SU-DHL-6 (cell line): ENCODE measurements around the gene PRDM7.

ENCODE experiments used
- CTCF ChIP-seq: fragments of 200-600 bp; sonication (generic); IDR thresholded peaks from one replicate; pipeline ENCODE4 v1.5.1; 2017; ENCODE audit warnings: antibody characterized with exemption, mild to moderate bottlenecking, low read length, moderate library complexity; ENCODE audit not compliant: insufficient read depth, poor library complexity, severe bottlenecking
- EZH2phosphoT487 ChIP-seq: fragments of 200-600 bp; sonication (generic), shearing (Covaris generic); conservative IDR thresholded peaks from 2 replicates; pipeline ENCODE4 v1.6.1; 2018; ENCODE audit warnings: mild to moderate bottlenecking, antibody characterized with exemption, low read length, moderate library complexity, mixed read lengths

- TF ChIP-seq CTCF (no peak), EZH2phosphoT487 (no peak)
Observed at GRCh38 chr16:90061437-90061836, 15.7 kb downstream of the PRDM7 start.
